Natural killer cell (primary cell): ENCODE results near the gene STX8. TPM values are rescaled to one million over a fixed set of nuclear protein-coding genes. Genes with fewer than 3 reads are reported as not detected.
A peak's percentile ranks its signal among the peaks of the same experiment; 100 is the strongest.

Source experiments
- ATAC-seq, 3 donors: fragments of 150-1000 bp in 2 of 3; fragments of 200-7000 bp in 1 of 3; cut with Tn5 transposase; 1 replicate in 1 of 3; 2 replicates in 2 of 3; pipeline ENCODE4 v1.10.0; 2021; ENCODE audit warnings: mild to moderate bottlenecking in 2 of 3, moderate library complexity in 2 of 3
- DNase-seq, 2 donors: peaks; one replicate each; pipeline versions ENCODE4 v3.0.0 to v3.0.0-alpha.2; 2013 to 2021; ENCODE audit warnings: mixed read lengths in 1 of 2
- H3K27ac ChIP-seq: one replicate; pipeline ENCODE4 v1.5.1; 2013; ENCODE audit warnings: mild to moderate bottlenecking, low read length
- H3K27me3 ChIP-seq: one replicate; pipeline ENCODE4 v1.6.1; 2013; ENCODE audit warnings: low read length; ENCODE audit not compliant: control insufficient read depth, insufficient read depth
- H3K36me3 ChIP-seq: one replicate; pipeline ENCODE4 v1.6.1; 2013; ENCODE audit warnings: low read length; ENCODE audit not compliant: control insufficient read depth, insufficient read depth
- H3K4me1 ChIP-seq: one replicate; pipeline ENCODE4 v1.6.1; 2013; ENCODE audit warnings: low read length; ENCODE audit not compliant: control insufficient read depth, insufficient read depth
- H3K4me3 ChIP-seq: one replicate; pipeline ENCODE4 v1.5.1; 2013; ENCODE audit warnings: low read length
- H3K9me3 ChIP-seq: one replicate; pipeline ENCODE4 v1.6.1; 2013; ENCODE audit warnings: low read length; ENCODE audit not compliant: control insufficient read depth, insufficient read depth
- H3K27ac Mint-ChIP-seq, 2 donors: one replicate each; pipeline ENCODE4 v1.8.0; 2022; ENCODE audit warnings: mild to moderate bottlenecking in 2 of 2, mixed read lengths in 2 of 2, moderate library complexity in 1 of 2
- H3K27me3 Mint-ChIP-seq, 2 donors: one replicate each; pipeline ENCODE4 v1.8.0; 2022; ENCODE audit warnings: low read depth in 2 of 2, mixed read lengths in 2 of 2
- H3K36me3 Mint-ChIP-seq: one replicate; pipeline ENCODE4 v1.8.0; 2022; ENCODE audit warnings: mixed read lengths
- H3K4me1 Mint-ChIP-seq, 2 donors: one replicate each; pipeline ENCODE4 v1.8.0; 2022; ENCODE audit warnings: mixed read lengths in 2 of 2
- H3K4me3 Mint-ChIP-seq: one replicate; pipeline ENCODE4 v1.8.0; 2022; ENCODE audit warnings: mild to moderate bottlenecking, moderate library complexity, mixed read lengths
- H3K9me3 Mint-ChIP-seq, 2 donors: one replicate each; pipeline ENCODE4 v1.8.0; 2022; ENCODE audit warnings: mixed read lengths in 2 of 2
- WGBS: methylation state at CpG from one replicate; pipeline ENCODE4 v1.1.7; 2013; ENCODE audit warnings: missing lambda C conversion rate; ENCODE audit not compliant: insufficient coverage; 5-methylcytosine and 5-hydroxymethylcytosine counted together
- intact Hi-C: fragments of 100-400 bp; cut with micrococcal nuclease; formaldehyde crosslinking; loops from one replicate; pipeline ENCODE4 v1.14.2; 2022
- total RNA-seq, 4 donors: library from RNA; stranded (reverse); fragments of 120-200 nt in 1 of 4; gene quantifications; one replicate each; pipeline versions ENCODE4 v1.2.3 to v1.2.4, GENCODE V29; 2013 to 2022
- TF ChIP-seq, protein P1 (sequence below): fragments of 200-600 bp; IDR thresholded peaks from one replicate; pipeline ENCODE4 v1.8.0; 2022; ENCODE audit warnings: antibody characterized with exemption

STX8 gene
- total RNA-seq, 3 donors from 2014 or later (not counting 1 experiment from before 2014, with no cell fraction given): 96.3 to 141 (median 120) TPM

DNA sequence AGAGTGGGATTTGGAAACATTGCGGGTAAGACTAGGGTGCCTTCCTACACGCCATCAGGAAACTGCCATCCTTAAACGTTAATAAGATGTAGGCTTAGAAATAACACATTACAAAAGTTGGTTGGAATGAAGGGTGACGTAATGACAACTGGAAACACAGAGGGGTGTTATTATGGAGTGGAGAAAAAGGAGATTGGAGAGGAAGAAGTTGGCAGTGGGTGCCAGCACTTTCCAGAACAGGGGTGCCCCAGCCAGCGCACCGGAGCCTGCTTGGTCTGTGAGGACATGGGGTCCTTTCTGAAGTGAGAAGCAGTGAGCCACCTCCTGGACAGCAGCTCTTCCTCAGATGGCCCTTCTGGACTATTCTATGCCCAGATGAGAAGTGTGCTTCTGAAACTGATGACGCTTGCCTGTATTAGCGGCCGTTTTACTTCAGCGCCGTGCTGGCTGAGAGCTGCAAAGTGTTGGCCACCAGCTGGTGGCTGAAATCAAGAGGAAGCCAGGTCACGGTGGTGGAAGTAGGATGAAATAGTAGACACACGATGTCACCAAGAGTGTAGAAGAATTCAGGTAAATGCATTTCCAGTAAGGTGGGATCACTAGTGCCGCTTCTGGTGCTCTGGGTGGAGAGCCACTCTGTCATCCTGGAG lies 309.5 kb downstream of the STX8 start:
- DNase-seq (no peak), ATAC-seq (no peak)
- 96% methylated on average over 14 of the region's 14 CpGs for WGBS
- intact Hi-C loops: no loop called here
- H3K4me3 Mint-ChIP-seq: no peak overlapping the region
- H3K27ac ChIP-seq: no peak overlapping the region
- H3K4me1 ChIP-seq: no peaks in the 10 kb centered on the region
- H3K27me3 Mint-ChIP-seq: no peaks in the 10 kb centered on the region
- peaks cover 11 to 15% of the 10 kb centered on the region in 2 donors for H3K4me1 Mint-ChIP-seq
- H3K27me3 ChIP-seq: no peaks in the 10 kb centered on the region
- H3K9me3 ChIP-seq: no peaks in the 10 kb centered on the region
- H3K9me3 Mint-ChIP-seq: no peaks in the 10 kb centered on the region
- no peak overlapping the region for H3K4me3 ChIP-seq
- no peaks in the 10 kb centered on the region for H3K36me3 Mint-ChIP-seq
- TF ChIP-seq, protein P1, sequence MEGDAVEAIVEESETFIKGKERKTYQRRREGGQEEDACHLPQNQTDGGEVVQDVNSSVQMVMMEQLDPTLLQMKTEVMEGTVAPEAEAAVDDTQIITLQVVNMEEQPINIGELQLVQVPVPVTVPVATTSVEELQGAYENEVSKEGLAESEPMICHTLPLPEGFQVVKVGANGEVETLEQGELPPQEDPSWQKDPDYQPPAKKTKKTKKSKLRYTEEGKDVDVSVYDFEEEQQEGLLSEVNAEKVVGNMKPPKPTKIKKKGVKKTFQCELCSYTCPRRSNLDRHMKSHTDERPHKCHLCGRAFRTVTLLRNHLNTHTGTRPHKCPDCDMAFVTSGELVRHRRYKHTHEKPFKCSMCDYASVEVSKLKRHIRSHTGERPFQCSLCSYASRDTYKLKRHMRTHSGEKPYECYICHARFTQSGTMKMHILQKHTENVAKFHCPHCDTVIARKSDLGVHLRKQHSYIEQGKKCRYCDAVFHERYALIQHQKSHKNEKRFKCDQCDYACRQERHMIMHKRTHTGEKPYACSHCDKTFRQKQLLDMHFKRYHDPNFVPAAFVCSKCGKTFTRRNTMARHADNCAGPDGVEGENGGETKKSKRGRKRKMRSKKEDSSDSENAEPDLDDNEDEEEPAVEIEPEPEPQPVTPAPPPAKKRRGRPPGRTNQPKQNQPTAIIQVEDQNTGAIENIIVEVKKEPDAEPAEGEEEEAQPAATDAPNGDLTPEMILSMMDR: no peak
- no peak overlapping the region for H3K27ac Mint-ChIP-seq
- H3K36me3 ChIP-seq: no peaks in the 10 kb centered on the region

DNA sequence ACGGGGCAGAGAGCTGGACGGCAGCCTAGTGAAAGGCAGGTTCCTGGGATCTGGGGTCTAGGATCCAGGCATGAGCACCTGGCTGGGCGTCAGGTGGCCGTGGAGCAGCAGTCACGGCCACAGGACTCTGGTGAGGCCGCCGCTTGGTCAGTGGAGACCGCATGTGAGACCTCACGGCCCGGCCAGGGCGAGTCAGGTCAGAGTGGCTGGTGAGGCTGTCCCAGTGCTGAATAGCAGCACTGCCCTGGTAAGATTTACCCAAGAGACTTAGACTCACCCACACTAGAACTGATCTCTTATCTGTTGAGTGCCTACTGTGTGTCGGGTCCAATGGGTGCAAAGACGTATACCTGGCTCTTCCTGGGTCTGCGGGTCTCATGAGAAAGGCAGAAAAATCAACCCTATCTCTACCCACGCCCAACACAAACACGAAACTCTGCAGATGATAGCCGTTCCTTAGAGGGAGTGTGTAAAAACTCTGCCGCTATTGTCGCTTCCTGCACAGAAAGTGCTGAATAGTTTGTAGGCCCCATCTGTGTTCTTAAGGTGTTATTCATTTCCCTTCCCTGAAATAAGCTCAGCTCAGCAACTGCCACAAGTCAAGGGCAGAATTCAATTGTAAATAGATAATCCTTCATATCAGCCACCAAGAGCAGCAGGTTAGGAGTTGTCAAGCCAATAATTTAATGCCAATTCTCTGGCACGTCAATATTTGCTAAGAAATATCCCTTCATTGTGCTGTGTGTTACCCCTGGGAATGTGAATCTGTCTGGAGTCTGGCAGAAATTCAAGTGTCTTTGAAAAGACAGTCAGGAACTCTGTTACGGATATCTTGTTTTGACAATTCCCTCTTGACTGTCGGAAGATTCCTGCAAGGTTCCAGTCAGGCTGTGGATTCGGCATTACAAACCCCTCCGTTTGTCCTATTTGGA lies 314.3 kb downstream of the STX8 start:
- Histone ChIP-seq H3K9me3 (no peaks in the 10 kb centered on the region), H3K27me3 (no peaks in the 10 kb centered on the region), H3K27ac (no peak overlapping the region), H3K4me3 (no peak overlapping the region), H3K4me1 (no peaks in the 10 kb centered on the region), H3K36me3 (no peaks in the 10 kb centered on the region)
- H3K36me3 Mint-ChIP-seq: no peaks in the 10 kb centered on the region
- intact Hi-C loops: no loop called here
- ATAC-seq: no peak
- H3K27ac Mint-ChIP-seq: no peak overlapping the region
- H3K4me3 Mint-ChIP-seq: no peak overlapping the region
- no peaks in the 10 kb centered on the region for H3K9me3 Mint-ChIP-seq
- H3K27me3 Mint-ChIP-seq: no peaks in the 10 kb centered on the region
- DNase-seq: no peak
- 73% methylated on average over 24 of the region's 24 CpGs for WGBS
- TF ChIP-seq, protein P1: no peak
- peaks cover 27 to 33% of the 10 kb centered on the region in 2 donors for H3K4me1 Mint-ChIP-seq

DNA sequence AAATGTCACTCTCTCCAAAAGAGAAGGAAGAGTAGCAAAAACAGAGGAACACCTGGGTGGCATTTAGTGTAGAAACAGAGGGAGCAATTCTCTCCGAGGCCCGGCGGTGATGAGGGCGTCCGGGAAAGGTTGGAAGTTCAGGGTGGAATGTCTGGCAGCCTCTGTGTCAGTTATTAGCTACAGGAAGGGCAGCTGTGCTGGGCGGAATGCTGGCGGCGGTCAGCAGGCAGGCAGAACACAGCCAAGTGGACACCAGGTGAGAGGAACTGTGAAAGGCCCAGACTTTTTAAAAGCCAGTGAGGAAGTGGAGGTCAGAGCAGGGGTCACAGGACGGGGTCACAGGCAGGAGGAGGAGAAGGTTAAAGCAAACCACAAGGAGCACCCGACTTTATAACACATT lies 316.2 kb downstream of the STX8 start:
- Mint-ChIP-seq H3K27ac (peak overlapping the region in 1 of 2 donors; percentile 31), H3K27me3 (no peaks in the 10 kb centered on the region), H3K36me3 (no peaks in the 10 kb centered on the region), H3K4me3 (no peak overlapping the region), H3K9me3 (no peaks in the 10 kb centered on the region), H3K4me1 (peaks cover 28 to 36% of the 10 kb centered on the region in 2 donors)
- Histone ChIP-seq H3K4me1 (no peaks in the 10 kb centered on the region), H3K4me3 (no peak overlapping the region), H3K27ac (no peak overlapping the region), H3K36me3 (no peaks in the 10 kb centered on the region), H3K27me3 (no peaks in the 10 kb centered on the region), H3K9me3 (no peaks in the 10 kb centered on the region)
- DNase-seq (no peak), ATAC-seq (no peak)
- intact Hi-C loops: no loop called here
- TF ChIP-seq, protein P1: no peak
- 92% methylated on average over 10 of the region's 10 CpGs for WGBS
